CD1c-positive myeloid dendritic cell (primary cell): ENCODE measurements around the gene LTBP4.
A peak's percentile ranks its signal among the peaks of the same experiment; 100 is the strongest.
"Not testable (repeated sequence)": the region's sequence is repeated elsewhere in the genome, so short reads cannot be mapped to it uniquely, and the experiment has no call there.

ENCODE experiments used
- DNase-seq: peaks from one replicate; pipeline ENCODE4 v3.0.0-alpha.2; 2016; ENCODE audit errors: extremely low spot score

The LTBP4 gene

DNA sequence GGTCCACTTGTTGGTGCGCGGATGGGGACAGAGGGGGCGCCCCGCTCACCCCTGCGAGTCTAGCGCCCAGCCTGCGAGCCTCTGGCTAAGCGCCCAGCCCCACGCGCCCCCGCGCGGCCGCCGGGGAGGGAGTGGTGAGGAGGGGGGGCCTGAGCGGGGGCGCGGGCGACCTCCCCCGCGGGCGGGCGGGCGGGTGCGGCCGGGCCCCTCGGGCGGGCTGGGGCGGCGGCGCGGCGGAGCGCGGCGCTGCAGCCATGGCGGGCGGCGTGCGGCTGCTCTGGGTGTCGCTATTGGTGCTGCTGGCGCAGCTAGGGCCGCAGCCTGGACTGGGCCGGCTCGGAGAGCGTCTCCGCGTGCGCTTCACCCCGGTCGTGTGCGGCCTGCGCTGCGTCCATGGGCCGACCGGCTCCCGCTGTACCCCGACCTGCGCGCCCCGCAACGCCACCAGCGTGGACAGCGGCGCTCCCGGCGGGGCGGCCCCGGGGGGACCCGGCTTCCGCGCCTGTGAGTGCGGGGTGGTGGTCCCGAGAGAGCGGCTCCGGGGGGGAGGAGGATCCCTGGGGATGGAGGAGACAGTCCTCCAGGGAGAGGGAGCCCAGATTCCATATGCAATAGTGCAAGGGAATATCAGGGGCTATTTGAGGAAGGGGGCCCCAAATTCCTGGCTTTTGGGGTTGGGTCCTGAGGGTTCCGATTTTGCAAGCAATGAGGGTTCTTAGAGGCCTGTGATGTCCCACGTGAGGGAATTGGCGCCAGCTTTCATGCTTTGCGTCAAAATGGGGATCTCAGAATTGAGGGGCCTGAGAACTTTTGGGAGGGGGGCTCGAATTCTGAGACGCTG, at the start of gene LTBP4:
Gene LTBP4 (plus strand): TSS at position 236 of the 841 bp plus-strand sequence. CDS start 19 bp downstream, at position 255.
- peak; percentile 38 for DNase-seq

GRCh38 chr19:40552848-40553247, 48.3 kb upstream of the LTBP4 start:
- no peak for DNase-seq

GRCh38 chr19:40553885-40554857, 47.0 kb upstream of the LTBP4 start:
- no peak for DNase-seq

DNA sequence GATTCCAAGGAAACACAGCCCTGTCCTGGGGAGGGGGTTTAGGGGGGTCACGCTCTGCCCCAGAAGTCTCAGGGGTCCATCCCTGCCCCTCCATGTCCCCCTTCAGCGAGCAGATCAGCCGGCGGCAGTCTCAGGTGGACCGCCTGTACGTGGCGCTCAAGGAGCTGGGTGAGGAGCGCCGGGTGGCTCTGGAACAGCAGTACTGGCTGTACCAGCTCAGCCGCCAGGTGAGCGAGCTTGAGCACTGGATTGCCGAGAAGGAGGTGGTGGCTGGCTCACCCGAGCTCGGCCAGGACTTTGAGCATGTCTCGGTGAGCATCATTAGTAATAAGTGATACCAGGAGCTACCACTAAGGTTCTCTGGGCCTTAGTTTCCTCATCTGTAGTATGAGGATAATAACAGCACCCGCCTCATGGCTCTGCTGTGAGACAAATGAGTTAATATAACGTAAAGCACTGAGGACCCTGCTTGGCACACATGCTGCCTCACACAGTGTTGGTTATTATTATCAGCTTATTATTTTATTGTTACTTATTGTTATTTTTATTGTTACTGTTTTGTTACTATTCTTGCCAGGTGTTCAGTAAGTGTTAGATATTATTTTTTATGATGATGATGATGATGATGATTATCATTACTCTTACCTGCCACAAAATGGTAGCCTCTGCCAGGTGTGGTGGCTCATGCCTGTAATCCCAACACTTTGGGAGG, 45.0 kb upstream of the LTBP4 start:
- DNase-seq: no peak

DNA sequence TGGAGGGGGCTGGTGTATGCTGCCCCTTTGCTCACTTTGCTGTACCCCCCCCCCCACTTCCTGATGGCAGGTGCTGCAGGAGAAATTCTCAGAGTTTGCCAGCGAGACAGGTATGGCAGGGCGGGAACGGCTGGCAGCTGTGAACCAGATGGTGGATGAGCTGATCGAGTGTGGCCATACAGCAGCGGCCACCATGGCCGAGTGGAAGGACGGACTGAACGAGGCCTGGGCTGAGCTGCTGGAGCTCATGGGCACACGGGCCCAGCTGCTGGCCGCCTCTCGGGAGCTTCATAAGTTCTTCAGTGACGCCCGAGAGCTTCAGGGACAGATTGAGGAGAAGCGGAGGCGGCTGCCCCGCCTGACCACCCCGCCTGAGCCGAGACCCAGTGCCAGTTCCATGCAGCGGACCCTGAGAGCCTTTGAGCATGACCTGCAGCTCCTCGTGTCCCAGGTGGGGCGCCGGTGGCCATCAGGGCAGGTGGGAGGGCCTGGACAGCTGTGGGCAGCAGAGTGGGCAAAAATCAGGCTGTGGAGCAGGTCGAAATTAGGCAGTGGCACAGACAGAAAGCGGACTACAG, 44.1 kb upstream of the LTBP4 start:
- DNase-seq: no peak

- DNase-seq: no peak
Measured at GRCh38 chr19:40559394-40559793, 41.8 kb upstream of the LTBP4 start.

GRCh38 chr19:40560092-40560507, 41.1 kb upstream of the LTBP4 start:
- no peak for DNase-seq

DNA sequence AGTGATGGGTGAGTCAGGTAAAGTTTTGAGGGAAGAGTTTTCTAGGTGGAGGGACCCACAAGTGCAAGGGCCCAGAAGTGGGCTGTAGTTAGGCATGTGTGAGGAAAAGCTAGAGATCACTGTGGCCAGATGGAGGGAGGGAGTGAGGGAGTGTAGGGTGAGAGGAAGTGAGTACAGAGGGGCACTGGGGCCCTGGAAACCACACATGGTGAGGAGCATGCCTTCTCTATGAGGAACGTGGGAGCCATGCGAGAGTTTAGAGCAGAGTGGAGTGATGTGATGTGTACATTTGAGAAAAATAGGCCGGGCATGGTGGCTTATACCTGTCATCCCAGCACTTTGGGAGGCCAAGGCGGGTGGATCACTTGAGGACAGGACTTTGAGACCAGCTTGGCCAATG, 39.2 kb upstream of the LTBP4 start:
- DNase-seq: no peak

DNA sequence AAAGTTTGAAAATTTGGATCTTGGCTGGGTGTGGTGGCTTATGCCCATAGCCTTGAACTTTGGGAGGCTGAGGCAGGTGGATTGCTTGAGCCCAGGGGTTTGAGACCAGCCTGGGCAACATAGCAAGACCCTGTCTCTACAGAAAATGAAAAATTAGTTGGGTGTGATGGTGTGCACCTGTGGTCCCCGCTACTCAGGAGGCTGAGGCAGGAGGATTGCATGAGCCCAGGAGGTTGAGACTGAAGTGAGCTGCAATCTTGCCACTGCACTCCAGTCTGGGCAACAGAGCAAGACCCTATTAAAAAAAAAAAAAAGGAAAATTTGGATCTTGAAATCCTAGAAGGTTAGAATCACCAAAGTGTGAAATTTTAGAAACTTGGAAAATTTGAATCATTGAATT, 36.6 kb upstream of the LTBP4 start:
- DNase-seq: not testable (repeated sequence)

- DNase-seq: no peak
Measured at GRCh38 chr19:40565355-40565754, 35.8 kb upstream of the LTBP4 start.

DNA sequence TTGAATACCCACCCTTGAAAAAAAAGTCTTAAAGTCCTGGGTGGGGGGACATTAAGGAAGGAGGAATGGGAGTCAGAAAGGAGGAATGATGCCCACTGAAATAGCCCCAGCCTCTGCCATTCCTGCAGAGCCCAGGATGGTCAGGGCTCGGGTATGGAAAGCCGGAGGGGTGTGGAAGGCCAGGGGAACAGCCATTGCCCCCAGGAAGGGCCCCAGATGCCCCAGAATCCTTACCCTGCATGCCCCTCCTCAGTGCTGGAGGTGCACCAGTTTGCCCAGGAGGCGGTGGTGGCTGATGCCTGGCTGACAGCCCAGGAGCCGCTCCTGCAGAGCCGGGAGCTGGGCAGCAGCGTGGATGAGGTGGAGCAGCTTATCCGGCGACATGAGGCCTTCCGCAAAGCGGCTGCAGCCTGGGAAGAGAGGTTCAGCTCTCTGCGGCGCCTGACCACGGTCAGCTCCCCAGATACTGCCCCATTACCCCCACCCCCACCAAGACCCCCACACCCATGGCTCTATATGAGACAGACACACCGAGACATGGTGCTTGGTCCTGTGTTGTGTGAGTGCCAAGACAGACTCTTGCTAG, 35.2 kb upstream of the LTBP4 start:
- DNase-seq: no peak

- peak; percentile 65 for DNase-seq
Measured at GRCh38 chr19:40567040-40567749, 34.0 kb upstream of the LTBP4 start.

DNA sequence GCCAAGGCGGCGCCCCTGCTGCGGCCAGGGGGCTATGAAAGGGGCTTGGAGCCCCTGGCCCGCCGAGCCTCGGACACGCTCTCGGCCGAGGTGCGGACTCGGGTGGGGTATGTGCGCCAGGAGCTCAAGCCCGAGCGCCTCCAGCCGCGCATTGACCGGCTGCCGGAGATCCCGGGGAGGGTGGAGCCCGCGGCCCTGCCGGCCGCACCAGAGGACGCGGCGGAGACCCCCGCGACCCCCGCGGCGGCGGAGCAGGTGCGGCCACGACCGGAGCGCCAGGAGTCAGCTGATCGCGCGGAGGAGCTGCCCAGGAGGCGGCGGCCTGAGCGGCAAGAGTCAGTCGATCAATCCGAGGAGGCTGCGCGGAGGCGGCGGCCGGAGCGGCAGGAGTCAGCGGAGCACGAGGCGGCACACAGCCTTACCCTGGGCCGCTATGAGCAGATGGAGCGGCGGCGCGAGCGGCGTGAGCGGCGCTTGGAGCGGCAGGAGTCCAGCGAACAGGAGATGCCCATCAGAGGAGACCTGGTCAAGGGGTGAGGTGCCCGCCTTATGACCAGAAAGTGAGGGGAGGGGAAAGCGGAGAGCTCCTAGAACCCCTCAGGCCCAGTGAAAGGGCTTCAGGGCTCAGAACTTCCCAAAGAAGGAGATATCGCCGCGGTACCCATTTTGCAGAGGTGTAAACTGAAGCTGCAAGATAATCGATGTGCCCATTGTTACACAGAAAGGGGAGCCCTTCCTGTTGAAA, 33.2 kb upstream of the LTBP4 start:
- DNase-seq: peak; percentile 17

DNA sequence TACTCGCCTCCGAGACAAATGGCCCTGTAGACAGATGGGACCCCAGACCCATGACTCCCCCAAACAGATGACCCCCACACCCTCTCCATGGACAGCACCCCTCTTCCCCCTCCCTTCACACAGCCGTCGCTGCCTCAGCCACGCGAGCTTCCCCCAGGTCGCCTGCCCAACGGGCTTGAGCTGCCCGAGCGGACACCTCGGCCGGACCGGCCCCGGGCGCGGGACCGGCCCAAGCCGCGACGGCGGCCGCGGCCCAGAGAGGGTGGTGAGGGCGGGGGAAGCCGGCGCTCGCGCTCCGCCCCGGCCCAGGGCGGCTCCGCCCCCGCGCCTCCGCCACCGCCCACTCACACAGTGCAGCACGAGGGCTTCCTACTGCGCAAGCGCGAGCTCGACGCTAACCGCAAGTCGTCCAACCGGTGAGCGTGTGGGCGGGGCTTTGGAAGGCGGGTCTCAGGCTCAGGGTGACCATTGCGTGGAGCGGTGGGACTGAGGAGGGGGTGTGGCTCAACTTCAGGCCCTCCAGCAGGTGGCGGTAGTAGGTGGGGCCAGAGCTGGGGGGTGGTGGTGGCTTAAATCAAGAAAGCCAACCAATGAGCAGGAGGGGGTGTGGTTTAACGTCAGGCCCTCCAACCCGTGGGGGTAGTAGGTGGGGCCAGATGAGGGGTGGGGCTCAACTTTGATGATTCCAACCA, 30.7 kb upstream of the LTBP4 start:
- peak; percentile 99 for DNase-seq

- no peak for DNase-seq
Measured at GRCh38 chr19:40571005-40571318, 30.2 kb upstream of the LTBP4 start.

- DNase-seq: no peak
Measured at GRCh38 chr19:40571831-40572495, 29.2 kb upstream of the LTBP4 start.

- DNase-seq: no peak
Measured at GRCh38 chr19:40575326-40575725, 25.8 kb upstream of the LTBP4 start.

DNA sequence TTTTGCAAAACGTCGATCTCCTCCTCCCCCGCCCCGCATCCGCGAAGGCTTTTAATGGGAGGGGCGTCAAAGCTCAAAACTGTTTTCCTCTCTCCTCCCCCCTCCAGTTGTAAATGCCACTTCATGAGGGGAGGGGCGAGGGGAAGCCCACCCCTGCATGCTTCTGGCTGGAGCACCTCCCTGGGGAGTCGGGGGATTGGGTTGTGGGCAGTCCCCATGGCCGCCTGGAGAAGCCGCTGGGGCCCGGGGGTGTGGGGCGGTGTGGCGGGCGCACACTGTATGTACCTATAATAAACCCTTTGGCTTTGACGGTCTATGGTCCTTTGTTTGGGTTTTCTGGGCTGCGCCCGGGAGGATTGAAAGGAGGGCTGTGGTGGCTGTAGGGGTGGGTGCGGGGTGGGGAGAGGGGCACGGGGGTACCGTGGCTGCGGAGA, 25.0 kb upstream of the LTBP4 start:
- no peak for DNase-seq
